Bronchial epithelial cell (primary cell): ENCODE data around the gene MAMDC2. TPM values are rescaled to one million over a fixed set of nuclear protein-coding genes. Genes with fewer than 3 reads are reported as not detected.

ENCODE experiments used
- DNase-seq: peaks from one replicate; pipeline ENCODE4 v3.0.0-alpha.2; 2010; ENCODE audit warnings: low read depth
- FAIRE-seq: peaks from 2 replicates; lab custom pipeline; 2011; peaks lifted over from hg19 to GRCh38; lab: Jason Lieb, UNC
- H3K27me3 ChIP-seq: 2 replicates; pipeline ENCODE4 v1.5.1; 2011; ENCODE audit warnings: low read length; ENCODE audit not compliant: control insufficient read depth, insufficient read depth
- H3K36me3 ChIP-seq: 2 replicates; pipeline ENCODE4 v1.5.1; 2011; ENCODE audit warnings: low read length; ENCODE audit not compliant: control insufficient read depth, insufficient read depth
- H3K4me3 ChIP-seq: 2 replicates; pipeline ENCODE4 v1.5.1; 2011; ENCODE audit warnings: mild to moderate bottlenecking, low read depth, low read length, control low read depth
- total RNA-seq: library from RNA; depleted of rRNA; stranded (reverse); fragments of >200 nt; gene quantifications from 2 replicates; pipeline ENCODE4 v1.2.1, GENCODE V29; 2014
- TF ChIP-seq, protein P1 (sequence below): IDR thresholded peaks from 2 replicates; pipeline ENCODE4 v1.5.1; 2011; ENCODE audit warnings: mild to moderate bottlenecking, moderate library complexity, low read length, control low read depth, inconsistent platforms; ENCODE audit not compliant: insufficient read depth, severe bottlenecking

The MAMDC2 gene
- total RNA-seq, 1 donor from 2014 or later: 0.53 TPM

DNA sequence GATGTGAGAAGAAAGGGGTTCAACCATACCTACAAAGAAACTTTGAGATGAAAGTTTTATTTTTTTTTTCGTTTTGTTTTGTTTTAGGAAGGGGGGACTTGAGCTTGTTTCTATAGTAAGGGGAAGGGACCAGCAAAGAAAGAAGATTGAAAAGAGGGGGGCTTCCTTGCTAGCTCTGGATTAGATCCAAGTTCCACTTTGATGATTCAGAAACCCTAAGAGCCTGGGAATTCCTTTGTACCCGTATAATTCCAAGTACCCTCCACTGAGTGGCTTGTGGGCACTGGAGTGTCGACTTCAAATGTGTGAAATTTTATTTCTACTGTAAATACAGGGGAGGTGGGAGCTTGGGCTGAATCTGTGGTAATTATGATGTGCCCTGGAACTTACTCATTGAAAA lies 10.9 kb downstream of the MAMDC2 start:
- peak; percentile 39 for DNase-seq
- TF ChIP-seq, protein P1, sequence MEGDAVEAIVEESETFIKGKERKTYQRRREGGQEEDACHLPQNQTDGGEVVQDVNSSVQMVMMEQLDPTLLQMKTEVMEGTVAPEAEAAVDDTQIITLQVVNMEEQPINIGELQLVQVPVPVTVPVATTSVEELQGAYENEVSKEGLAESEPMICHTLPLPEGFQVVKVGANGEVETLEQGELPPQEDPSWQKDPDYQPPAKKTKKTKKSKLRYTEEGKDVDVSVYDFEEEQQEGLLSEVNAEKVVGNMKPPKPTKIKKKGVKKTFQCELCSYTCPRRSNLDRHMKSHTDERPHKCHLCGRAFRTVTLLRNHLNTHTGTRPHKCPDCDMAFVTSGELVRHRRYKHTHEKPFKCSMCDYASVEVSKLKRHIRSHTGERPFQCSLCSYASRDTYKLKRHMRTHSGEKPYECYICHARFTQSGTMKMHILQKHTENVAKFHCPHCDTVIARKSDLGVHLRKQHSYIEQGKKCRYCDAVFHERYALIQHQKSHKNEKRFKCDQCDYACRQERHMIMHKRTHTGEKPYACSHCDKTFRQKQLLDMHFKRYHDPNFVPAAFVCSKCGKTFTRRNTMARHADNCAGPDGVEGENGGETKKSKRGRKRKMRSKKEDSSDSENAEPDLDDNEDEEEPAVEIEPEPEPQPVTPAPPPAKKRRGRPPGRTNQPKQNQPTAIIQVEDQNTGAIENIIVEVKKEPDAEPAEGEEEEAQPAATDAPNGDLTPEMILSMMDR: no peak
- Histone ChIP-seq H3K36me3 (no peaks in the 10 kb centered on the region), H3K4me3 (no peak overlapping the region), H3K27me3 (no peaks in the 10 kb centered on the region)
- no peak for FAIRE-seq

DNA sequence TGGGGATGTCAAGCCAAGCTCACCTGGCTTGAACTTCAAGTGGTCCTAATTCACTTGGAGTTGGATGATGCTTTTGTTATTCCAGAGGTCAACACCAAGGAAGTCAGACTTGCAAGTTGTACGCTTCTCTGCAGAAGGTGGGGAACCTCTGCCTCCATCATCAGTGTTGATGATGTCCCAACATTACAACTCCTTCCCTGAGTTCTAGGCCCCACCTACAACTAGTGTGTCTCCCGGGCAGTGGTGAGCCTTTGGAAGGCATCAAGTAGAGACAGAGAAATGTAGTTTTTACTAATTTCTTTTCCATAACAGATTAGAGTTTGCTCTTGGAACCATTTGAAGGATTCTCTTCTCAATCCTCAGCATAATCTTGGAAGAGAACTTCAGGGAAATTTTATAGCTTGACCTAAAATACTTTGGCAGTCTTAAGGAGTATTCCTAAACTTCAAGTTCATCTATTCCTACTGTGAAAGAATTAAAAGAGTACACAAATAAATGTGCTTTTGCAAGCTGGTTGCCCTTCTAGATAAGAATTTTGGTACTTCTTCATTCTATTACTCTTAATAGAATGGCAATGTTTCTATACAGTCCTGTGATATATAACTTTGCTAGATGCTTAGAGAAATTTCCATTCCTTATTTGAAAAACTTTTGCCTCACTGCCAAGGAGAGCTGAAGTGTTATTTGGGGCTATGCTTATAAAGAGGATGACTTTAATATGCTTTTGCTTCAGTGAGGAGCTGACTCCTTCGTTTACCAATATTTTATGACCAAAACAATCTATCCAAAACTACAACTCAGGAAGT lies 12.0 kb downstream of the MAMDC2 start:
- no peak overlapping the region for H3K4me3 ChIP-seq
- FAIRE-seq: no peak
- TF ChIP-seq, protein P1: no peak
- no peaks in the 10 kb centered on the region for H3K27me3 ChIP-seq
- no peak for DNase-seq
- H3K36me3 ChIP-seq: no peaks in the 10 kb centered on the region

DNA sequence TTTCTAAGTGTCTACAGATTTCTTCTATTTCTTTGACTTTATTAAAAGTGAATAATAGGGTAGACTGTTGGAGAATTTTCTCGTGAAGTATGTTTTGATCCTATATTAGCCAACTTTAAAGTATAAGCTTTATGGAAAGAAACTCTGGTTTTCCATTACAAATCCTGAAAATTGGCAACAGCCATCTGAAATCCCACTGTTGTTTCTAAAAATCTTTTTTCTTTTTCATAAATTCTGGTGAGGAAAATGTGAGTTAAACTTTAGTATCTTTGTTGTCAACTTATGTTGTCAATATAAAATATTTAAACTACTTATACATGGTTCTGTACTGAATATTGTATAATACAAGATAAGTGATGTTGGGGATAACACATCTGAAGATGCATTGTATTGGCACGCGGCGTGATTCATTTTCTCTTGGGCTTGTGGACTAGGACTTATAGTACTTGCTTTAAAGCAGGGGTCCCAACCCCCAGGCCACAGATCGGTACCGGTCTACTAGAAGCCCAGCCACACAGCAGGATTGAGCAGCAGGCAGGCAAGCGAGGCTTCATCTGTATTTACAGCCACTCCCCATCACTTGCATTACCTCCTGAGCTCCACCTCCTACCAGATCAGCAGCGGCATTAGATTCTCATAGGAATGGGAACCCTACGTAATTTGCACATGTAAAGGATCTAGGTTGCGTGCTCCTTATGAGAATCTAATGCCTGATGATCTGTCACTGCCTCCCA lies 12.7 kb downstream of the MAMDC2 start:
- TF ChIP-seq, protein P1: no peak
- FAIRE-seq: no peak
- no peak for DNase-seq
- no peaks in the 10 kb centered on the region for H3K36me3 ChIP-seq
- H3K4me3 ChIP-seq: no peak overlapping the region
- no peaks in the 10 kb centered on the region for H3K27me3 ChIP-seq

DNA sequence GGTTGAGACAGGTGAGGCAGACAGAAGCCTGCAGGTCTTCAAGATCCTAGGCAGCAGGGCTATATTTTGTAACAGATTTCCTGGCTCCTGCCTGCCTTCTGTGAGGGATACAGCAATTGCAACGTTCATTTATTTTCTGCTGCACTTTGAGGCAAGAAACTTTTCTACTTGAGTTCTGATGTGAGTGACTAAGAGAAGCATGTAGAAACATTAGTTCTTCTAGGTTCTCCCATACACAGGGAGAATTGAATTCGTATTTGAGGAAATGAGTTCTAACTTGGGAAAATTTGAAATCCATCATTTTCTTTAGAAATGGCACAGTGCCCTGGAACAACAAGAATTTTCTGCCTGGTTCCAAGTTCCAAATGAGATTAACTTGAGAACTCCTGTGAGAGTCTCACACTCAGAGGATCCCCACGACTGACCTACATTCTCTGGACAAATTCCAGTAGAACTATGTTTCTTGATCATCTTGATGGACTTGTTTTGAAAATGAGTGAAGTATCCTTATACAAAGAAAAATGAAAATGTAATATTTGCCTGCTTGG lies 15.0 kb downstream of the MAMDC2 start:
- TF ChIP-seq, protein P1: no peak
- no peak for DNase-seq
- Histone ChIP-seq H3K4me3 (no peak overlapping the region), H3K36me3 (no peaks in the 10 kb centered on the region), H3K27me3 (no peaks in the 10 kb centered on the region)
- no peak for FAIRE-seq

DNA sequence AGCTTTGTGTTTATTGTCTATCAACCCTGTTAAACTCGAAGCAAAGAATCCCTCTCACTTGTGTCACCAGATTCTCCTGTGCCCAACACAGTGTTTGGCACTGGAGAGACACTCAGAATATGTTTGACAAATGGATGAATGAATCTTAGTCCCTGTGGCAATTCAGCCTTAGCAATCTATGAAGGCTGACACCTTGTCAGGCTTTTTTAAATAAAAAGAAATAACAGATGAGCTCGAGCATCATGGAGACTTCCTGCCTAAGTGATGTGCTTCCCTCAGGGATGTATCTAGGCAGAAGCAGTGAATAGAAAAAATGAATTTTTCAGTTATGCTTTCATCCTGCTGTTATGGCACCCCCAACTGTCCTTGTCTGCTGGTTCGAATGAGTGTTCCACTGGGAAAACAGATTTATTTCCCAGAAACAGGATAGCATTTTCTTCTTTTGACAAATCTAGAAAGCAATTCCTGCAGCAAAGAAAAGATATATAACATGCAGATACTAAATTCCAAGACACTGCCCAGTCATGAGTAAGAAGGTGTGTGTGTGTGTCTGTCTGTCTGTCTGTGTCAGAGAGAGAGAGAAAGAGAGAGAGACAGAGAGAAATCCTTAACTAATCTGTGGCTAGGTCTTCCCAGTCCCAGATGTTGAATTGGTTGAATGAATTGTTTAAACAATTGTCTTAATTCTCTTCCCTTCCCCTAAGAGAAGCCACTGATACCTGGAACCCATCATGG lies 16.7 kb downstream of the MAMDC2 start:
- Histone ChIP-seq H3K27me3 (no peaks in the 10 kb centered on the region), H3K4me3 (no peak overlapping the region), H3K36me3 (no peaks in the 10 kb centered on the region)
- TF ChIP-seq, protein P1: no peak
- FAIRE-seq (no peak), DNase-seq (peak; percentile 18)
